ENCODE results near the gene NKD2.

GRCh38 chr5:991472-992267 lies 16.9 kb upstream of the NKD2 start:
- TF ChIP-seq POLR2AphosphoS5 (IDR thresholded peaks at IDR 0.05; ENCODE audit: low read depth, low read length) = no peak
- no peak for TF ChIP-seq SIN3A (IDR thresholded peaks at IDR 0.05; ENCODE audit: borderline replicate concordance, insufficient read depth, low read length)
- no peak for TF ChIP-seq REST (IDR thresholded peaks at IDR 0.05; ENCODE audit: insufficient read depth in 1 of 2, low read depth in 2 of 2, low read length in 2 of 2)

Data from PFSK-1 (cell line).